Body of pancreas (tissue), 4 donors: ENCODE measurements around the gene EPHA4.

Source experiments
- POLR2A ChIP-seq, 3 donors: fragments of 450-650 bp; IDR thresholded peaks; one replicate each; pipeline ENCODE4 v1.6.1; 2016; ENCODE audit warnings: antibody characterized with exemption in 3 of 3, mild to moderate bottlenecking in 2 of 3
- TF ChIP-seq, protein P1 (sequence below), 7 experiments: fragments of 450-650 bp in 4 of 7; fragments of 200-600 bp in 3 of 7; sonication (generic) in 3 of 7; IDR thresholded peaks; one replicate each; pipeline ENCODE4 v1.5.1; 2016 to 2019; ENCODE audit warnings: antibody characterized with exemption in 7 of 7

DNA sequence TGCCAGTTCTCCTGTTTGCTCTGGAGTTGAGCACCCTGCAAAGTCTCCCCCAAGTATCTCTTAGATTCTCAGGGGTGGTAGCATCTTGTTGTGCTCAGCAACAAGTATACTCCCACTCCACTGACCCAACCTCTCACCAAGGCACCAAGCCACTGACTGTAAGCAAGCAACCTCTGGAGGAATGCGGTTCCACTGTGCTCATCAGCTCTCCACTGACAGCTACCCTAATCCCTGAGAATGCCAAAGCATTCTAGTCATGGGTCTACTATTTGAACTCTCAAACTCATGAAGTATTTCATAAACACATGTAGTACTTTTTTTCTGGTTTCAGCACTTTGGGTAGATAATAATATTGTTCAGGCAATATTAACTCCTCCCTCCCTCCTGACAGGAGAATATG lies 170.0 kb downstream of the EPHA4 start:
- no peak for TF ChIP-seq POLR2A (IDR thresholded peaks at IDR 0.05)
- TF ChIP-seq, protein P1, sequence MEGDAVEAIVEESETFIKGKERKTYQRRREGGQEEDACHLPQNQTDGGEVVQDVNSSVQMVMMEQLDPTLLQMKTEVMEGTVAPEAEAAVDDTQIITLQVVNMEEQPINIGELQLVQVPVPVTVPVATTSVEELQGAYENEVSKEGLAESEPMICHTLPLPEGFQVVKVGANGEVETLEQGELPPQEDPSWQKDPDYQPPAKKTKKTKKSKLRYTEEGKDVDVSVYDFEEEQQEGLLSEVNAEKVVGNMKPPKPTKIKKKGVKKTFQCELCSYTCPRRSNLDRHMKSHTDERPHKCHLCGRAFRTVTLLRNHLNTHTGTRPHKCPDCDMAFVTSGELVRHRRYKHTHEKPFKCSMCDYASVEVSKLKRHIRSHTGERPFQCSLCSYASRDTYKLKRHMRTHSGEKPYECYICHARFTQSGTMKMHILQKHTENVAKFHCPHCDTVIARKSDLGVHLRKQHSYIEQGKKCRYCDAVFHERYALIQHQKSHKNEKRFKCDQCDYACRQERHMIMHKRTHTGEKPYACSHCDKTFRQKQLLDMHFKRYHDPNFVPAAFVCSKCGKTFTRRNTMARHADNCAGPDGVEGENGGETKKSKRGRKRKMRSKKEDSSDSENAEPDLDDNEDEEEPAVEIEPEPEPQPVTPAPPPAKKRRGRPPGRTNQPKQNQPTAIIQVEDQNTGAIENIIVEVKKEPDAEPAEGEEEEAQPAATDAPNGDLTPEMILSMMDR (IDR thresholded peaks at IDR 0.05) = no peak
